Measurements from ENCODE around the gene FAM47E. TPM values are rescaled to one million over a fixed set of nuclear protein-coding genes. Genes with fewer than 3 reads are reported as not detected.
A peak's percentile ranks its signal among the peaks of the same experiment; 100 is the strongest.
"Not testable (repeated sequence)": the region's sequence is repeated elsewhere in the genome, so short reads cannot be mapped to it uniquely, and the experiment has no call there.

Gene FAM47E
- polyA plus RNA-seq, 5 donors: 5.6 to 8.7 (median 6.4) TPM

DNA sequence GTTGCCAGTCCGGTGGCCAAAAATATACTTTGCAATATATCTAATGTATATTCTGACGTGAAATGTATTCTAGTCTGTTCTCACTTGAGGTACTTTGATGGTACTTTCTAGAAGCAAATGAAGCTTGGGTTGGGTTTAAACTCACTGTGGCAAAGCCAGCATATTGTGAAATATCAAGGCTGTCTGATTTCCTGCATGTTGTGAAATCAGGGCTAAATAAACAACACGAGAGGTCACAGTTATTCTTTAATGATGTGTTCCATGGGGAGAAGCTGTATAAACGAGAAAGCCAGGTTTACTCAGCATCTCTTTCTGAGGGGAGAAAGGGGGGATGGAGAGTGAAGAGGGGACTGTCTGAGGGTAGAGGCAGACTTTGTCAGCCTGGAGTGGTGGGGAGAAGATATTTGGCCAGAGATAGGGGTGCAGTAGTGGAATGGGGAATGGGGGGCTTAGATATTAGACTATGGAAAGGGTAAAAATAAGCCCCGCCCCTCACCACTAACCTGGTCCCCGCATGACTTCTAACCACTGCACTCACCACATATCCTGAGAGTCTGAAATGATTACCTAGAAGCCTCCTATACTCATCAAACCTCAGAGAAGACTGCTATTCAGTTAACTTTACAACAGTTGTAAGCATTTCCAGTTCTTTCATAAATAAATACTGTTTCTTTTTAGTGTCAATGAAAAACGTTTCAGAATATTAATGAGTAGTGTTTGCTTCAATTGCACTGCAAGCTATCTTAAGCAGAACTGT is 32.0 kb upstream of the FAM47E start:
- DNase-seq: peak; percentile 81 to 84

DNA sequence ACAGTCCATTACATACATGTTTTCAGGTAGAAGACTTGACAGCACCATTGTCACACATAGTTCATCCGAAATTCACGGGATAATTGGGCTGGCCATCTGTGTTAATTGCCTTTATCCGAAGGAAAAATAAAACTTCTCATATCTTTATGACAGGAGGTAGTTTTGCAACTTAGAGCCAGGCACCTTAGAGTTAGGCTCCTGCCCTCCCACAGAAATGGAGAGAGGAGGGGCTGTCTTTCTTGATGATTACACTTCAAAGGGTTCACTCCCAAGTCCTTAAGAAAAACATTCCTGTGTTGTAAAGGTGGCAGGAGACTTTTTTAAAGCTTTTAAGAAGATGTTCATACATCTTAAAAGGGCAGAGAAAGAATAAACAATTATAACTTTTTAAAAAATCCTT is 27.4 kb upstream of the FAM47E start:
- DNase-seq: no peak

DNA sequence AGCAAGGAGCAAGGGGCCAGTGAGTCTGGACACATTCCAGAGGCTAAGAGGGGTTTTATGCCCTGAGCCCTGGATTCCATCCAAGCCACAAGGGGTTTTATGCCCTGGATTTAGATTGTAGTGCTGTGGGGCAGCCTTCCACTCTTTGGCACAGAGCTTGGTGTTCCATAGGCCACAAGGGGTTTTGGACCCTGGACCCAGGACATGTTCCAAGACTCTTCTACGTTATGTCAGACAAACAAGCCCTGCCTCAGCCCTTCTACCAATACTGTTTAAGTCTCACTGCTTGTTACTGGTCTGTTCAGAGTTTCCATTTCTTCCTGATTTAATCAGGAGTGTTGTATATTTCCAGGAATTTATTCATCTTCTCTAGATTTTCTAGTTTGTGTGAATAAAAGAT is 25.1 kb upstream of the FAM47E start:
- DNase-seq: no peak

DNA sequence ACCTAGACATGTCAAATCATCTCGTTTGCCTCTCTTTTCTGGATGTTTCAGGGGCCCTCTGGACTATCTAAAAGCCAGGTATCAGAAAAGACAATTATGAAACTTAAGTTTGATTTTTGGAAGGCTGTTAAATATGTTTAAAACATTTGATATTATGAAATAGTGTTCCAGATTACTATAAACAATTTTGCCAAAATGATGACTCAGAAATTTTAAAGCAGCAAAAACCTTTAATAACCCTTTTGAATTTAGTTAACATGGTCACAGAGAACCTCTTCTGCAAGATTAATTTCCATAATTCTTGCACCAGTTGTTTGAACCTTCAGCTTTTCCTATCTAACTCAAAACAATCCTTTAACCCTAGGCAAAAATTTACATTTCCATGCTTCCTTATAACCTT is 18.8 kb upstream of the FAM47E start:
- no peak for DNase-seq

DNA sequence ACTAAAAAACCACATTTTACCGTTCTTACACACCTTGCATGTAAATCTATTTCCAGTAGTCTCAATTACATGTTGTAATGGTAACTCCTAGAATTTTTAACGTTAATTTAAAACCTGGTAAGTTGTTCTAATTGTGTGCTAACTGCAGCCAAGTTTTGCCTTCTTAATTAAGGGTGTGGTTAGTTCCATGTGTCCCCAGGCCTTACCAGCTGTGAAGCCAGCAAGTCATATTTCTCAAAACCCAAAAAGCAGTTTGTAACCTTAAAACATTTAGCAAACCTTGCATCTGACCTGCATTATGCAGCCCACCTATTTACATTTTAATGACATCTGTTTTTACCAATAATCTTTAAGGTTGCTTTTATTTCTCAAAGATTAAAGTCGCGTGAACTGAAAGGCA is 18.4 kb upstream of the FAM47E start:
- DNase-seq: no peak

DNA sequence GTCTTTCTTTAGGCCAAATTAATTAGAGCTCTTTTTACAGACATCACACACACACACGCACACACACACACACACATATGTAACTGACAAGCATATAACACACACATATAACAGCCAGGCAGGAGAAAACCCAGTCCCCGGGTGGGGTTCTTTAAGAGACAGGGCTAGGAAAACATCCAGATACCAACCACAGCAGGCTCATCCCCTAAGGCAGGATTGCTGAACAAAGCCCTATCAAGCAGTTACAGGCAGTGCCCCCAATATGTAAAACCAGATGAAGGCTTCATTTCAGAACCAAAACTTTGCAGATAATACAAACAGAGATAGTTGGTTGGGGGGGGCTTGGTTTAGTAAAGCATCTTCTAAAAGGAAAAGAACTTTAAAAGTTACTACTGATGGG is 18.0 kb upstream of the FAM47E start:
- no peak for DNase-seq

DNA sequence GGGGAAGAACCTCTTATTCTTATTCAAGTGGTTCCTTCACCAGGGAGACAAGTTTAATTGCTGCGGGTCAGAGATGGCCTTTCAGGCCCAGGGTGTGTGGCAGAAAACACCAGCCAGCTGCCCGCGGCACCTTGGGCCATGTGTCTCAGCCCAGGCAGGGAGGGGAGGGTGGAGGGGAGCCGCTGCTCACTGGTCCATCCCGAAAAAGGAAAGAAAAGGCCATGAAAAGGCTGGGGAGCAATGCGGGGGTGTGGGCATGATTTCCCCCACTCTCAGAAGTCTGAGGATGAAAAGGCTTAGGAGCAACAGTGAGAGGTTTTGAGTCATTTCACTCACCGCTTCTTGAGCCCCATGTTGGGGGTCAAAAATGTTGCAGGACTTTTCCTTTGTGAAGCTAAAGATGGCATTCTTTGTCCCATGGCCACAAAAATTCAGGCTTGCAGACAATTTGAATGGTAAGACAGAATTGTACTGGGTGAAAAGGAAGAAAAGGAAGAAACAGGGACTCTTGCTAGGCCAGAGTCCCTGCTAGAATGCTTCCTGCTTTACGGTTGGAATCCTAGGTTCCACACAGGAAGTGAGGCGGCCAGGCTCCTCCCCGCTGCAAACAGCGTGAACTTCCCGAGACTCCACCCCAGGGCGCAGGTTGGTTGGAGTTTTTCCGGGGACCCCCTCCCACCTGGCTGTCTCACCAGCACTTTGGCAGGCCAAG is 17.4 kb upstream of the FAM47E start:
- no peak for DNase-seq

DNA sequence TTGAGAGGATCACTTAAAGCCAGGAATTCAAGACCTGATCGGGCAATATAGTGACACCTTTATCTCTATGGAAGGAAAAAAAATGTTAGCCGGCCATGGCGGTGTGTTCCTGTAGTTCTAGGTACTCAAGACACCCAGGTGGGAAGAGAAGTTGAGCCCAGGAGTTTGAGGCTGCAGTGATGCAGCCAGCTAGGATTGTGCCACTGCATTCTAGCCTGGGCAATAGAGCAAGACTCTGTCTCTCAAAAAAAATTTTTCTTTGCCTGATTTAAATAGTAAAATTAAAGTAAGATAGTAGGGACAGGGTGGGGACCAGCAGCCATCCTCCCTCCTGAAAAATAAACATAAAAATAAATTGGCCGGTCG is 16.9 kb upstream of the FAM47E start:
- DNase-seq: no peak

DNA sequence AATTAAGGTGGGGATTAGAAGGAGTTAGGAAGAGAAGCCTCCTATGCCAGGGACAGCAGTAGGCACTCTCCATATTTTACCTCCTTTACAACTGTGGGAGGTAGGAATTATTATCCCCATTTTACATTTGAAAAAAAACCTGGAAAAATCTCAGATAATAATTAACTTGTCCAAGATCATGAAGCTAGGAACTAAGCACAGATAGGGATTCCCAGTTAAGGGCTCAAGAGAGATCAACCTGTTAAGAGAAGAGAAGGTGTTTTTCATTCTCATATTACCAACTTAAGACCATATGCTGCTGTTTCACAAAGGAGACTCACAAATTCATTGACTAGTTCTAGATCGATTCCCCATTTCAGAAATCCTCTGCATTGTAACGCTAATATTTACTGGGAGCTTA is 16.1 kb upstream of the FAM47E start:
- no peak for DNase-seq

DNA sequence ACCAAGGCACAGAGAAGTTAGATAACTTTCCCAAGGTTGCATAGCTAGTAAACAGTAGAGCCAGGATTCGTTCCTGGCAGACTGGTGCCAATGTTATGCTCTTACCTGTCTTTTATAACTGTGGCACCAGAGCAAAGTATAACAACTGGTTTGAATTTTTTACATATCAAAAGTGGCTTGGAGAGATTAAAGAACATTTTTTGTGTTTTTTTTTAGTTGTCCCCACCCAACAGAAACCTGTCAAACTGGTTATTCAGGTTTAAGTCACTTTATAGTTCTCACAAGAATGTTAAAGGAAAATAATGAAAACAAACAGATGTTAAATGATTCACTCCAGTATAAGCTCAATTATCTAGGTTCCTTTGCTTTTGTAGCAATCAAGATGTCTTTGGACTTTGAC is 15.6 kb upstream of the FAM47E start:
- DNase-seq: no peak

DNA sequence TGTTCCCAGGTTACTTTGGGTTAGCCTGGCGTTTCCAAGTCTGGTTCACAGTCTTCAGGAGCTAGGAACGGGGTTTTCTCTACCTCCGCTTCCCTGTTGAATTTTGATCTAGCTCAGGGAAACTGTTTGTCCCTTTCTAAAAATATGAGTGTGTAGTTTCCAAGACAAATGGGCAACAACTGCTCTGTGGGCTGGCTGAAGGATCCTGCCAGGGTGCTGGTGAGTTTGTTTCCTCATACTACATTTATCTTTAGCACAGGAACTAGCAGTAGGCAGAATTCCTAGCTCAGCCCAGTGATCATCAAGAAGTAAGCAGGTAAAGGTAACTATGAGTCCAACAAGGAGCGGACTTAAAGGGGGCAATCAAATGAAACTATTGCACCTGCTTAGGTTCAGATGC is 13.3 kb upstream of the FAM47E start:
- DNase-seq: no peak

DNA sequence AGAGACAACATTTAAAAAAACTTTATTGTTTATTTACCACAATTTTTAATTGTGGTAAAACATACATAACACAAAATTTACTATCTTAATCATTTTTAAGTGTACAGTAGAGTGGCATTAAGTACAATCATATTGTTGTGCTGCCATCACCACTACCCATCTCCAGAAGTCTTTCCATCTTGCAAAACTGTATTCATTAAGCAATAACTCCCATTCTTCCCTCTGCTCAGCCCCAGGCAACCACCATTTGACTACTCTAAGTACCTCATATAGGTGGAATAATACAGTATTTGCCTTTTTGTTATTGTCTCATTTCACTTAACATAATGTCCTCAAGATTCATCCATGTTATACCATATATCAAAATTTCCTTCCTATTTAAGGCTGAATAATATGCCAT is 12.8 kb upstream of the FAM47E start:
- DNase-seq: no peak

DNA sequence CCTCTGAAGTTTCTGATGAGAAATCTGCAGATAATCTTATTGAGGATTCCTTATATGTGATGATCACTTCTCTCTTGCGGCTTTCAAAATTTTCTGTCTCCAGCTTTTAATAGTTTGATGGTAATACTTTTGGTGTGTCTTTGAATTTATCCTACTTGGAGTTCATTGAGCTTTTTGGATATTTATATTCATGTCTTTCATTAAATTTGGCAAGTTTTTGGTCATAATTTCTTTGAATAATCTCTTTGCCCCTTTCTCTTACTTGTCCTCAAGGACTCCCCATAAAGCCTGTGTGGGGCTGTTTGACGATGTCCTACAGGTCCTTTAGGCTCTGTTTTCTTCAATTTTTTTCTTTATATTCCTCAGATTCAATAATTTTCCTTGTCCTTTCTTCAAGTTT is 11.3 kb upstream of the FAM47E start:
- no peak for DNase-seq

DNA sequence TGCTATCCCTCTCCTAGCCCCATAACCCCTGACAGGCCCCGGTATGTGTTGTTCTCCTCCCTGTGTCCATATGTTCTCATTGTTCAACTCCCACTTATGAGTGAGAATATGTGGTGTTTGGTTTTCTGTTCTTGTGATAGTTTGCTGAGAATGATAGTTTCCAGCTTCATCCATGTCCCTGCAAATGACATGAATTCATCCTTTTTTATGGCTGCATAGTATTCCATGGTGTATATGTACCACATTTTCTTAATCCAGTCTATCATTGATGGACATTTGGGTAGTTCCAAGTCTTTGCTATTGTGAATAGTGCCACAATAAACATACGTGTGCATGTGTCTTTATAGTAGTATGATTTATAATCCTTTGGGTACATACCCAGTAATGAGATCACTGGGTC is 7.6 kb upstream of the FAM47E start:
- not testable (repeated sequence) for DNase-seq

DNA sequence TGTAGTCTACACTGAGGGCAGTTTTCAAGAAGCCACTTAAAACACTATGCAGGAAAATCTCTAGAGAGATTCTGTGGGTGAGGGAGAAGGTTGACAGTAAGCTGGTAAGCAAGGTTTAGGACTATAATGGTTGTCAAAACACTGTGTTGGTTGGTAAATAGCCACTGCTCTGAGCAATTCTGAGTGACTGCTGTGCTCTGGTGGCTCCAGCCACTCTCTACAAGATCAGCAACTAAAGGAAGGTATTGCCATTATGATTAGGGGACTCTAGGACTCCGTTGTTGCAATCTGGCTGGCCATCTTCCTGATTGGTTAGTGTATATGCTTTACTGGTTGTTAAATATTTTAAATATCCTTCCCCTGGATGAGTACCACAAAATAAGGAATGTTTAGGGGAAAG is 5.5 kb upstream of the FAM47E start:
- no peak for DNase-seq

DNA sequence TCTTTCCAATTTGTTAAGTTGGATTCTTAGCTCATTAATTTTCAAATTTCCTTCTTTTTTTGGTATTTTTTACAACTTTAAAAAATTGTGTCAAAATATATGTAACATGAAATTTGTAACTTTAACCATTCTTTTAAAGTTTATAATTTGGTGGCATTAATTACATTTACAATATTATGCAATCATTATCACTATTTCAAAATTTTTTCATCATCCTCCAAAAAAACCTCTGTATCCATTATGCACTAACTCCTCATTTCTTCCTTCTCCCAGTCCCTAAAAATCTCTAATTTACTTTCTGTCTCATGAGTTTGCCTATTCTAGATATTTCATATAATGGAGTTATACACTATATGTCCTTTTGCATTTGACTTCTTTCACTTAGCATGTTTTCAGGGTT is 4.7 kb upstream of the FAM47E start:
- DNase-seq: no peak

DNA sequence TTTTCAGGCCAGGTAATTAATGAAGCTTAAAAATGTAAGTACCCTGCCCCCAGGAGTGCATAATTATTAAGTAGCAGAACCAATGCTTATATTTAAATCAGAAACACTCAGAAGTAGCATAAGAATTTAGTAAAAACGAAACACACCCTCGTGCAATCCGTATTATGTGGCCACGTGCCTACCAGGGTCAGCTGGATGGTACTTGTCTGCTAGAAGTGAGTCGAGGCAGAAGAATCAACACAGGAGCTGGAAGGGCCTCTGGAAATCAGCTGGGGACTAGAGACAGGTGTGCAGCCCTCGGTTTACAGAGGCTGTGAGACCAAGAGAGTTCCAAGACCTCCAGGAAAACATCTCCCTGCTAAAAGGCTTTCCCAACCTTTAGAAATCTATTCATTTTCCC is 559 bp upstream of the FAM47E start:
- no peak for DNase-seq

DNA sequence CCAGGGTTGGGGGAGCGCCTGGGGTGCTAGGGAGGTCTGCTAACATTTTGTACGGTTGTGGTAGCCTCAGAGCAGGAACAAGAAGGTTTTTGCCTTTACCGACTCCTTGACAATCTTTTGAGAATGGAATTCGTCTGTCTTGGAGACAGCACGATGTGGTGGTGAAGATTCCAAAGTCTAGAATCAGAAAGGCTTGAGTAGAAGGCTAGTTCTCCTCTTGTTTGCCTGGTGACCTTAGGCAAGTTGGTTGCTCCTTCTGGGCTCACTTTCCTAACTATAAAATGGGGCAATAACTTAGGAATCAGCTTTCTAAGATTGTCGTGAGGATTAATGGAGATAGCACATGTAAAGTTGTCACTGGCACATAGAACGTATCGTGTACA is 741 bp downstream of the FAM47E start:
- DNase-seq: no peak

DNA sequence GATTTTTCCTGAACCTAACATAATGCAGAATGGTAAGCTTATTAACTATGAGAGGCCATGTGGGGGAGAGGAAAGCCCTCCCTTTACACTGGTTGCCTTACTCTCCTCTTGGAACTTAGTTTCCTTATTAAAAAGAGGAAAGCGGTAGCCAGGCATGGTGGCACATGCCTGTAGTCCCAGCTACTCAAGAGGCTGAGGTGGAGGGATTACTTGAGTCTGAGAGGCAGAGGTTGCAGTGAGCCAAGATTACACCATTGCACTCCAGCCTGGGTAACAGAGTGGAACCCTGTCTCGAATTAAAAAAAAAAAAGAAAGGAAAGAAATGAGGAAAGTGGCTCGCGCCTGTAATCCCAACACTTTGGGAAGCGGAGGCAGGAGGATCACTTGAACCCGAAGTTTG is 2.0 kb downstream of the FAM47E start:
- no peak for DNase-seq

DNA sequence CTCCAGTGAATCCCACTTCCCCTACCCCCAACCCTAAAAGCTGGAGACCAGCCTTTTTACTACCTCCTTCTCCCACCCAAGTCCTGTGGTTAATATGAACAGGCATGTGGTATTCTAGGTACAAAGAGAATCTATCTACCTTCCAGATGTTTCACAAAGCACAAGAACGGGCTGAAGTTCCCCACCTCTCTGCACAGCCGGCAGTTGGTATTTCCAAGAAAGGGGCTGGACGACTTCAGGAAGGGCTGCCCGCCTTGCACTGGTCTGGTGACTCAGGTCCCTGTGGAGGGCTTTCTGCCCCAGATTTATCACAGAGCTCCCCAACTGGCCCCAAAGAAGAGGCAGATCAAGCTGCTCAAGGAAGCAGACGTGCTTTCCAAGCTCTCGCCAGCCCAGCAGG is 4.5 kb downstream of the FAM47E start:
- no peak for DNase-seq

DNA sequence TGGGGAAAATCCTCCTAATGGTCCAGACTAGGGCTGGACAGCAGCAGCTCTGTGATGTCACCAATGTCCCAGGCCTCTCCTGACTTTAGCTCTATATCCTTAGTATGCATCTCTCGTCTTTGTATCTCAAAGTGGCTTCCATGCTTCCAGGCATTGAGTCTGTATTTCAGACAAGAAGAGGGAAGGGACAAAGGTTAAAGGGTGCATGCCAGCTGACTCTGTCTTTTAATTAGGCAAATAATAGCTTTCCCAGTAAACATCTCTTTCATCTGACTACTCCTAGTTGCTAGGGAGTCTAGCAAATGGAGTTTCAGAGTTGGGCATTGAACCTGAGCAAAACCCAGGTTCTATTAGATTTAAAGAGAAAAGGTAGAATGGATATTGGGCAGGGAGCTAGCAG is 5.4 kb downstream of the FAM47E start:
- DNase-seq: no peak

DNA sequence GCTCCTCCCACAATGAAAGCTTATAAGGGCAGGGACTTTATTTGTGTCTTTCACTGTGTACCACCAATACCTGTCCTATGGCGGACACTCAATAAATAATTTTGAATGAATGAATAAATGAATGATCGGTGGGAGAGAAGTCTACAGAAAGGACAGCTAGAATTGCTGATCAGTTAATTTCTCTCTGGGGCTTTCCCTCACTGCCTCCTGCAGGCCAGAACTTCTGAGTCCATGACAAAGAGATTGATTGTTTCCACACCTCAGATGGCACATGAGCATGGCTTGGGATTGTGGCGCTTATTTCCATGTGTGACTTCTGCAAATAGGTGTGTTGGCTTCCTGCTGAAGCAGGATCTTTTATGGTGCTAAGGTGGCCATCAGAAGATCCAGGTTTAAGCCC is 6.3 kb downstream of the FAM47E start:
- DNase-seq: no peak

DNA sequence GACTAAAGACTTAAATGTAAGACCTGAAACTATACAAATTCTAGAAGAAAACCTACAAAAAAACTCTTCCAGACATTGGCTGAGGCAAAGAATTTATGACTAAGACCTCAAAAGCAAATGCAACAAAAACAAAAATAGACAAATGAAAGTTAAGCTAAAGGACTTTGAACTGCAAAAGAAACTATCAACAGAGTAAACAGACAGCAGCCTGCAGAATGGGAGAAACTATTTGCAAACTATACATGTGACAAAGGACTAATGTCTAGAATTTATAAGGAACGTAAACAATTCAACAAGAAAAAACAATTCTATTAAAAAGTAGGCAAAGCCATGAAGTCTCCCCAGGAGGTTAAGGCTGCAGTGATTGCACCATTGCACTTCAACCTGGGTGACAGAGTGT is 9.1 kb downstream of the FAM47E start:
- DNase-seq: no peak

DNA sequence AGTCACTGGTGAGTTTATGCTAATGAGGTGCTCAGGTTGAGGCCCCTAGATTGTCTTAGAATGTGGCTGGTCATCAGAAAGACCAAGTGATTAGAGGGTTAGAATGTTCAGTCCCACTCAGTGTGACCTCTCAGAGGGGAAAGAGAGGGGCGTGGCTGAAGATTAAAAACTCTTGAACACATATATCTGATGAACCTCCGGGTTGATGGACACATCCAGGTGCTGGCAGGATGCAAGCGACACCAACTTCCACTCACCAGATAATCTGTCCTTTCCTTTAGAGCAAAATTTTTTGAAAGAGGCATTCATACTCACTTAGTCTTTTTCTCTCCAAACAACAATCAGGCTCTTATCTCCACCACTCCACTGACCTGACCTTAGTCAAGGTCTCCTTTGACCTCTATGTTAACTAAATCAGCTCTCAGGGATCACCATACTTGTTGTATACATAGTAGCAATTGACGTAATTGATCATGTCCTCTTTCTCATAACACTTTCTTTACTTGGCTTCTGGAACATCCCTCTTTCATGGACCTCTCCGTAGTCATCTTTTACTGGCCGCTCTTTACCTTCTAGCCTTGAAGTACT is 14.2 kb downstream of the FAM47E start:
- DNase-seq: no peak

Data from right lung (tissue), 5 donors.